GM12891 (cell line): Measurements from ENCODE around the gene NPS.

Experiments
- DNase-seq: peaks from one replicate; pipeline ENCODE4 v3.0.0; 2011; ENCODE audit warnings: low spot score; ENCODE audit not compliant: insufficient read length
- FAIRE-seq: peaks from 2 replicates; lab custom pipeline; 2011; peaks lifted over from hg19 to GRCh38; lab: Jason Lieb, UNC
- PAX5 ChIP-seq: IDR thresholded peaks from 2 replicates; pipeline ENCODE4 v1.6.1; 2011; ENCODE audit warnings: low read length, moderate library complexity, mild to moderate bottlenecking; ENCODE audit not compliant: insufficient read depth, severe bottlenecking
- POLR2A ChIP-seq: IDR thresholded peaks from 2 replicates; pipeline ENCODE4 v1.6.1; 2011; ENCODE audit warnings: low read depth, low read length, control low read depth
- POLR2AphosphoS5 ChIP-seq: IDR thresholded peaks from 2 replicates; pipeline ENCODE4 v1.6.1; 2011; ENCODE audit warnings: low read depth, low read length, control low read depth
- POU2F2 ChIP-seq: IDR thresholded peaks from 2 replicates; pipeline ENCODE4 v1.6.1; 2011; ENCODE audit warnings: low read depth, mild to moderate bottlenecking, control low read depth, low read length, moderate library complexity
- SPI1 ChIP-seq: IDR thresholded peaks from 2 replicates; pipeline ENCODE4 v1.6.1; 2011; ENCODE audit warnings: low read depth, low read length, control low read depth
- TAF1 ChIP-seq: IDR thresholded peaks from 2 replicates; pipeline ENCODE4 v1.6.1; 2011; ENCODE audit warnings: low read depth, low read length, control low read depth

Gene NPS

GRCh38 chr10:127553417-127553816, 4.3 kb downstream of the NPS start:
- DNase-seq: no peak
- no peak for FAIRE-seq
- TF ChIP-seq PAX5: no peak
- no peak for TF ChIP-seq POU2F2
- TF ChIP-seq SPI1: no peak
- TF ChIP-seq POLR2AphosphoS5: no peak
- no peak for TF ChIP-seq TAF1
- TF ChIP-seq POLR2A: no peak

GRCh38 chr10:127556916-127557315, 7.8 kb downstream of the NPS start:
- FAIRE-seq (no peak), DNase-seq (no peak)
- TF ChIP-seq POLR2A (no peak), POLR2AphosphoS5 (no peak), POU2F2 (no peak), PAX5 (no peak), SPI1 (no peak), TAF1 (no peak)

DNA sequence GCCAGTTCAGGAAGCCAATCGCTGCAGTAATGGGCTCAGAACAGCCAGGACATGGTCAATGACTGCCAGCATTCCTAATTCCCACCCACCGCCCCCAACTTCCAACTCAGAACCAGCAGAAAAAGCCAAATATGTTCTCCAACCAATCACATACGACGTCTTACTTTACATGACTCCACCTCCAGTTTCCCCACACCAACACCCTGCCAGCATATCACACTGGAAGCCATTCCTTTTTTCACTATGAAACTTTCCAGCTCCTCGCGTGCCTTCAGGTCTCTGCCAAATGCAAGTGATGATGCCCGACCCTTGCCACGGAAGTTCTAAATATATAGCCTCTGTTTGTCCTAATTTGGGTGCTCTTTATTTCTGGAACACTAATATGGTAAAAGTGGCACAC, 12.5 kb downstream of the NPS start:
- DNase-seq (no peak), FAIRE-seq (no peak)
- TF ChIP-seq PAX5 (no peak), SPI1 (no peak), POU2F2 (no peak)

DNA sequence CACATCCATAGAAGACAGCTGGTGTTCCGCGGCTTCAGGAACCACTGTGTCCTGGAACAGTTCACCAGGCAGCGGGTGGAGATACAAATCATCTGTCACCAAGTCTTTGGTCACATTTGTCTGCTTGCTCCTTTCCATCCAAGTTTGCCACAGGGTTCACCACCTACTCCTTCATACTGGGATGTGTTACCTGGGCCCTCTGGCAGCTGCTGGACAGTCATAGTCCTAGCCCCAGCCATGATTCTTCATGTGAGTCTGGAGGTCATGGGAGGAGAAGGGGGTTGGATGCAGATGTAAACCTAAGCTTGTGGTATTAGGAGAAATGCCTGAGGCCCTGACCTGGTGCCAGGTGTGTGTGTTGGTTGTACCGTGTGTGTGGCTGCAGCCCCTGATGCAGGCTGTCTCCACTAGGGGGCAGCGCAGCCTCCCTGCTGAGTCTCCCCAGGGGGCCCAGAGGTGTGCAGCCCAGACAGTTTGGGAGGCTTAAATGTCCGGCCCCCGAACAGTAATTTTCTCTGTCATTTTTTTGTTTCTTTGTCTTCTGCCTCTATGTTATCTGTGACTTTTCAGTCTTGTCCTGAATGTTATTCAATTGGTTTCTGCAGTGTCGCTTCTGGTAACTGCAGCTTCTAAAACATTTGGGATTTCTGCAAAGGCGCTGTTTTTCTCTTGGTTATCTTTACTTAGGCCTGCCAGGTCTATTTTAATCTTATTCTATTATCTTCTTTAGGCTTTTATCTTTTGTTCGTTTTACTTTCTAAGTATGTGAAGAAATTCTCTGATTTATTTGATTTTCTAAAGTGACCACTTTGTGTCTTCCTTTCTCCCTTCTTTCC, 14.8 kb downstream of the NPS start:
- DNase-seq (peak; percentile 25), FAIRE-seq (no peak)
- TF ChIP-seq TAF1 (no peak), SPI1 (no peak), POLR2A (no peak), POLR2AphosphoS5 (no peak), PAX5 (no peak), POU2F2 (no peak)

GRCh38 chr10:127564644-127565043, 15.5 kb downstream of the NPS start:
- no peak for FAIRE-seq
- no peak for TF ChIP-seq TAF1
- TF ChIP-seq PAX5: no peak
- no peak for TF ChIP-seq POLR2A
- TF ChIP-seq POLR2AphosphoS5: no peak
- TF ChIP-seq SPI1: no peak
- TF ChIP-seq POU2F2: no peak
- DNase-seq: no peak

DNA sequence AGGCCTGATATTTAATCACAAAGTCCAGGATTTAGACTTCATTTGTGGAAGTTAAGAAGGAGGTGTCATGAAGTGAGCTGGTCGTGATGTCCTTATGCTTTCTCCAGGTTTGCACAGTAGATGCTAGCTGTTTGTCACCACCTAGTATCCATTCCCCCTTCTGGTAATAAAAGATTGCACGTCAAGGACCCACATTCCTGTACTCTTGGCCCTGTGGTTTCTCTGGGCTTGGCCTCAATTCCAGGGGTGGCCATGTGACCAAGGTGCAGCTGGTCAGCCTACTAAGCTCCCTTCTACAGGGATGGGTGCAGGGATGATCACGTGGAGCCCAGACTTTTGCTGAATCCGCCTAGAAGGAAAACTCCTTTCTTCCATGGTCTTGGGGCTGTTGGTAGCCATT, 16.5 kb downstream of the NPS start:
- FAIRE-seq (no peak), DNase-seq (no peak)
- no peak for TF ChIP-seq POU2F2
- TF ChIP-seq PAX5: no peak
- no peak for TF ChIP-seq TAF1
- no peak for TF ChIP-seq POLR2A
- TF ChIP-seq POLR2AphosphoS5: no peak
- no peak for TF ChIP-seq SPI1

DNA sequence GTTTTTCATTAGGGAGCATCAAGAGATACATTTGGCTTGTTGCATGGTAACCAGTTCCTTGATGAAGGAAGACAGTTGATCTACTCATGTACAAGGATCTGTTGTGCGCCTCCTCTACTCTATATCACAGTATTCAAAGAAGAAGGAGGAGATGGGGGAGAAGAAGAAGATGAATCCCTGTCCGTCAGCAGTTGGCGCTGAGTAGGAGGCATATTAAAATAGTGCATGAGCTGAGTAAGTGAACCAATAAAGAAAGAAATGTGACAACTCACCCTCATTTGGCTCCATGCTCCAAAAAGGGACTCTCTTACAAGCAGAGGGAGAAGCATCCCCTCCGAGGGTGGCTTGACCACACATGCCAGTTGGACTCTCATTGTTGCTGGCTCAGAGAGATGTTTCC, 20.1 kb downstream of the NPS start:
- DNase-seq (no peak), FAIRE-seq (no peak)
- TF ChIP-seq TAF1: no peak
- TF ChIP-seq POLR2AphosphoS5: no peak
- no peak for TF ChIP-seq PAX5
- no peak for TF ChIP-seq SPI1
- no peak for TF ChIP-seq POLR2A
- no peak for TF ChIP-seq POU2F2

DNA sequence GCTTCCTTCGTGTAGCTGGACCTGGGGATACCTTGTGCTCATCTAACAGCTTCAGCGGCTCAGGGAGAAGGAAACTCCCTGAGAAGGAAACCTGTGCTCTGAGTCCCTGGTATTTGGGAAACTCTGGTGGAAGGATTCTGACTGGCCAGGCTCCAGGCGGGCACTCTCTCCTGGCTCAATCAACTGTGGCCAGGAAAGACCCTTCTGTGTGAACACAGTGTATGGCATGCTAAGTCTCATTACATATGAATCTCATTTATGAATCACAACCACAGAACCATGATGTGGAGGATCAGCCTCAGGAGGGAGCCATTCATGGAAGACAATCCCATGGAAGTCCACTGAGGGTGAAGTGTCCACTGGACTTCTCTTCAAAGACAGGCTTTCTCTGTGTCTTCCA, 20.9 kb downstream of the NPS start:
- TF ChIP-seq POLR2A: no peak
- no peak for TF ChIP-seq PAX5
- no peak for TF ChIP-seq SPI1
- TF ChIP-seq POU2F2: no peak
- TF ChIP-seq POLR2AphosphoS5: no peak
- no peak for TF ChIP-seq TAF1
- DNase-seq (no peak), FAIRE-seq (no peak)

- TF ChIP-seq POLR2A (no peak), PAX5 (no peak), POLR2AphosphoS5 (no peak), POU2F2 (no peak), SPI1 (no peak), TAF1 (no peak)
- DNase-seq: no peak
- FAIRE-seq: no peak
Measured at GRCh38 chr10:127571386-127571785, 22.3 kb downstream of the NPS start.
